ENCODE measurements around the gene MAPT.
"Not testable (repeated sequence)": the region's sequence is repeated elsewhere in the genome, so short reads cannot be mapped to it uniquely, and the experiment has no call there.

MAPT gene

DNA sequence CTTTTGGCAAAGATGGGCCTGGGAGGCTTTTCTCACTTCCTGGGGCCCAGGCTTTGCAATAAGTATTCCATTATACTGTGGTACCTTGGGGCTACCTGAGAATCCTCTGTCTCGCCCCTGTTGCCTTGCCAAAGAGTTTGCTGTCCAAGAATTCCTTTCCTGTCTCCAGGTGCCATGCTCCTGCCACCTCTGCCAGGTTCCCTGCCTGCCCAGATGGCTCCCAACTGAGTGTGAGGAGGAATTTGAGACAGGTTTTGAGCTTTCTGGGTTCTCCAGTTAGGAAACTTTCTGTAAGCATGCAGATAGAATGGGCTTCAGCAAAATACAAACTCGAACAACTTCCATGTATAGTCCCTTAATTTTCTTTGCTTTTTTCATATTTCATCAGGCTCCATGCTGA, 5.8 kb downstream of the MAPT start:
- Mint-ChIP-seq H3K9me3 (no peaks in the 10 kb centered on the region), H3K4me3 (no peak overlapping the region), H3K27ac (no peak overlapping the region), H3K27me3 (peaks cover 61% of the 10 kb centered on the region), H3K4me1 (ENCODE audit: low read depth) (peaks cover 8% of the 10 kb centered on the region), H3K36me3 (ENCODE audit: low read depth) (no peaks in the 10 kb centered on the region)
- intact Hi-C loops (cut with micrococcal nuclease): no loop called here

DNA sequence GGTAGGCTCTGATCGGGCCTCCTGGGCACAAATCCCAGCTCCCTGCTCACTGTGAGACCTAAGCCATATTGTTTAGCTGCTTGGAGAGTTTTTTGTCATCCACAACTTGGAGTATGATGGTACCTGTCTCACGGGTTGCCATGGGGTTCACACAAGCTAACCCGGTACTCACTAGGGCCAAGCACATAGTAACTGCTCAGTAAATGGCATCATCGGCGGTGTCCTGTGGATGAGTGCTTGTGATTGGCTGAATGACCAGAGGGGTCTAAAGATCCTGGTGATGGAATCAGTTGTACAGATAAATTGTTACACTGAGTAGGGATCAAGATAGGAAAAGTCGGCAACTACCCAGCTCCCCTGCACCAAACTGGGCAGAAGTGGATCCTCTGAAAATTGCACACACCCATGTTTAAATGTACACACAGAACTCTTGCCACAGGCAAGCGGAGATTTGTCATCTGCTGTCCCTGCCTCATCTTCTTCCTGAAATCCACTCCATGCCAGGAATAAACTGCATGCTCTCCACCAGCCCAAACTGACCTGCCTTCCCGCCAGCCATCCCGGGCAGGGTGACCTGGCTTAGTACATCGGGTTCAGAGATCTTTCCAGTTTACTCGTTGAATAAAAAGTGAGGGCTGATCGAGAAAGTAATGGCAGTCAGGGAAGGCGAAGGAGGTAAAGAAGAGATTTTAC, 6.5 kb downstream of the MAPT start:
- intact Hi-C loops (cut with micrococcal nuclease): no loop called here
- Mint-ChIP-seq H3K4me3 (no peak overlapping the region), H3K27ac (no peak overlapping the region), H3K36me3 (ENCODE audit: low read depth) (no peaks in the 10 kb centered on the region), H3K4me1 (ENCODE audit: low read depth) (peaks cover 3% of the 10 kb centered on the region), H3K9me3 (no peaks in the 10 kb centered on the region), H3K27me3 (peaks cover 58% of the 10 kb centered on the region)

DNA sequence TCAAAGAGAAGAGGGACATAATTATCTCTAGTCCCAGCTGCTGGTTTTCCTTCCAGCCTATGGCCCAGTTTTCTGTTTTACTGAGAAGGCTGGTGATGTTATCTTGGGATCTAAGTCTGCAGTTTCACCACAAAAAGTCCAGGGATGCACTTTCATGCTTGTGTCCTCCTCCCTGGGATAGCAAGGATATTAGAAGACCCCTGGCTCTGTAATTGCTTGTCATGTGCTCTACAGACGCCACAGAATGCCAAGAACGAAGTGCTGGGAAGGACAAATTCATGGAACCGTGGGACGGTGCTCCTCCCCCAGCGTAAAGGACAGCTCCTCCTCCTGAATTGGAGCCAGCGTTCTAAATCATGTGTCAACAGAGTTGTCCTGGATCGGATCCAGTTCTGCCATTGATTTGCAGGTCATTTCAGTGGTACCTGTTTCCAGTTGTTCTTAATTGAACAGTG, 8.6 kb downstream of the MAPT start:
- Mint-ChIP-seq H3K4me1 (ENCODE audit: low read depth) (no peaks in the 10 kb centered on the region), H3K27me3 (peaks cover 50% of the 10 kb centered on the region), H3K36me3 (ENCODE audit: low read depth) (no peaks in the 10 kb centered on the region), H3K9me3 (no peaks in the 10 kb centered on the region), H3K4me3 (no peak overlapping the region), H3K27ac (no peak overlapping the region)
- intact Hi-C loops (cut with micrococcal nuclease): no loop called here

DNA sequence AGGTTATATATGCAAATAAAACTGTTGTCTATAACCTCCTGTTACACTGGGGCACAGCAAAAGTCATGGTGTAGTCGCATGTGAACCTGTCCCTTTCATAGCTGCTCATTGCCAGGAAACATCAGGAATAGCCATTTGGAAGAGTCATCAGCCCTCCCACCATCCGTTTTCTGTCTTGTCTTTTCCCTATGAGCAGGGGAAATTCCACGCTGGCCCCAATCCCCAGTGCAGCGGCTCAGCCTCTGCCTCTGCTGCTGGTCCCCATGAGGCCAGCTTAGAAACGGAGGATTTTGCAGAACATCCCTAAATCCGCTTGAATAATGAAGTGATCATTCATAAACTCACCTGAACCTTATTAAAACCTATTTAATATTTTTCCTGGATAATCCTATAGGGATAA, 10.5 kb downstream of the MAPT start:
- Mint-ChIP-seq H3K4me1 (ENCODE audit: low read depth) (no peaks in the 10 kb centered on the region), H3K36me3 (ENCODE audit: low read depth) (no peaks in the 10 kb centered on the region), H3K9me3 (no peaks in the 10 kb centered on the region), H3K4me3 (no peak overlapping the region), H3K27me3 (peaks cover 38% of the 10 kb centered on the region), H3K27ac (no peak overlapping the region)
- intact Hi-C loops (cut with micrococcal nuclease): no loop called here

DNA sequence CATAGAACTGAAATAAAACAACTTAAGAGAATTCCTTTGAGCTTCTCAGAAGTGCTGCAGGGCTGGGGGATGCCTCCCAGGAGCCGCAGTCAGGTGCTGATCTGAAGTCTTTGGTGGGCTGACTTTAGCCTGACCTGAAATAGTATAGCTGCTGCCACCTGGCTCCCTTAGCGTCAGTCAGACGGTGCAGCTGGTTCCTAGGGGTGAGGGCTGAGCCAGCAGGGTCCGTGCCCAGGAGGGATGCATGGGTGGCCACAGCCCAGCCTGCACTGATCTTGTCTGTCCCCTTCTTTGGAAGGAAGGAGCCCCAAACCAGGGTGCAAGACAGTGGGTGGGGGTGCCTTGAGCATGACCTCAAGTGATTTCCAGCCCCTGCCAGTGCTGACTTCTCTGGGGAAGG, 11.5 kb downstream of the MAPT start:
- Mint-ChIP-seq H3K4me1 (ENCODE audit: low read depth) (no peaks in the 10 kb centered on the region), H3K27ac (no peak overlapping the region), H3K27me3 (peaks cover 33% of the 10 kb centered on the region), H3K4me3 (no peak overlapping the region), H3K36me3 (ENCODE audit: low read depth) (no peaks in the 10 kb centered on the region), H3K9me3 (no peaks in the 10 kb centered on the region)
- intact Hi-C loops (cut with micrococcal nuclease): no loop called here

DNA sequence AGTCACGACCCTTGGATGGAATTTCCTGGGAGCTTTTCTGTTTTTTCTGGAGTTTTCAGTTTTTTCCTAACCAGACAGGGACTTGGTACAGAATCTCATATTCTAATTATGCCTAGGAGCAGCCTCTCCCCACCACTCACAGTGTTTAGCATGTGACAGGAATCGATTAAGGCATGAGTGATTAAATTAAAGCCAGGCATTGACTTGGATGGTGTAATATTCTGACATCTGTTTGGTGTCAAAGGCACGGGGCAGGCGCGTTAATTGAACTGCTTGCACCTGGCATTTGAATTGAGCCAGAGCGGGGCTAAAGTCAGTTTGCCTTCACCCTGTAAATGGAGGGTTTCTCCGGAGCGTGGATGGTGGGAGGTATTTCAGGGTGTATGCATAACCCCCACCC, 11.9 kb downstream of the MAPT start:
- no peak overlapping the region for H3K27ac Mint-ChIP-seq
- peaks cover 33% of the 10 kb centered on the region for H3K27me3 Mint-ChIP-seq

DNA sequence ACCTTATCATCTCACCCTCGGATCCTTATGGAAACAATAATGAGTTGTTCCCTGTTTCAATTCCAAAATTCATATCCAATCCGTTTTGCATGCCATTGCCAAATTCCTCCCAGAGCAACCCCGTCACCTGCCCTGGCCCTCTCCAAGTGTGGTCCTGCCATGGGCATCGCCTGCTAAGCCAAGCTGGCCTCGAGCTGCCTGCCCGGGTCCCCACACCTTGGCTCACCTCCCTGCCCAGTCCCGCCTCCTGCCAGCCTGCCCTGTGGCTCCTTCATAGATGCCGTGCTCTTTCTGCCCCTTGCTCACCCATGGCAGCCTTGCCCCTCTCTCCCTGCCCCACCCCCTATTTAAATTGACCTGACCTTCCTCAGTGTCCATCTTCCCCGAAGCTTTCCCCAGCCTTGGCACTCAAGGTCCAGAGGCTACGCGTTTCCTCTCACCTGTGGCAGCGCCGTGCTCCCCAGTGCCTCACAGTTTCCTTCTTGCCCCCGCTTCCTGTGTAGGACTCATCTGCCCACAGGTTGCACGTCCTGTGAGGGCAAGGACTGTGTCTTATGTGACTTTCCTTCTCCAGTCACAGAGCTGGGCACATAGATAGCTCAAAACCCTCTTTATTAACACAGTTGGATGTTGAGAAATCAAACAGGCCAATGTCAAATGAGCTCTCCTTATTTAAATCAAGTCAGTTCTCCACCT, 12.7 kb downstream of the MAPT start:
- Mint-ChIP-seq H3K36me3 (ENCODE audit: low read depth) (no peaks in the 10 kb centered on the region), H3K27ac (no peak overlapping the region), H3K27me3 (peaks cover 33% of the 10 kb centered on the region), H3K4me3 (no peak overlapping the region), H3K9me3 (peaks cover 3% of the 10 kb centered on the region), H3K4me1 (ENCODE audit: low read depth) (no peaks in the 10 kb centered on the region)
- intact Hi-C loops (cut with micrococcal nuclease): no loop called here

More for the DNA sequence above, 11.9 kb downstream of the MAPT start:
- intact Hi-C loops (cut with micrococcal nuclease): no loop called here
- no peaks in the 10 kb centered on the region for H3K4me1 Mint-ChIP-seq (ENCODE audit: low read depth)
- H3K4me3 Mint-ChIP-seq: no peak overlapping the region
- H3K9me3 Mint-ChIP-seq: no peaks in the 10 kb centered on the region
- no peaks in the 10 kb centered on the region for H3K36me3 Mint-ChIP-seq (ENCODE audit: low read depth)

DNA sequence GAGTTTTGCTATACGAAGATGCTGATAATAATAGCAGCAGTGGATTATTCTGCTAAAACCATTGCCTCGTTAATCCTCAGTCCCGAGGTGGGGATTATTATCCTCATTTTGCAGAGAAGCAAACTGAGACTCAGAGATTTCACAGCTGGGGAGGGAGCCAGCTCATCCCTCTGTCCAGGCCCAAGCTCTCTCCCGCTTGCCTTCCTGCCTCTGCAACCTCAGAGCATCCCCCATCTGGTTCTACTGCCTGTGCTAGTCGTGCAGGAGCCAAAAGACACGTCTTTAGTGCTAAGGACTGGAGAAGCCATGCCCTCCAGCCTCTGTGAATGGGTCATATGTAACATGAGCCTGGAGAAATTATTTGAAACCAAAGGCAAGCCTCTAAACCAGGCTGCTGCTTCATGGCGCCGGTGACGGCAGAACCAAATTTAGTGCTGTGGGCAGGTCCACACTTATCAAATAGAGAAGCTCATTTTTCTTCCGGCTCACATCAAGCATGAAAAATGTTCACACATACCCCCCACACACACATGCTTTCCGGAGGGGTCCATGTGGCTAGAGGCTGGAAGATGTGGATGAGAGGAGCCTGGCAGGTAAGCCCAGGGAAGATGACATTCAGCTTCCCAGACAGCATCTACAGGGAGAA, 13.5 kb downstream of the MAPT start:
- intact Hi-C loops (cut with micrococcal nuclease): no loop called here
- Mint-ChIP-seq H3K4me3 (no peak overlapping the region), H3K36me3 (ENCODE audit: low read depth) (no peaks in the 10 kb centered on the region), H3K9me3 (peaks cover 9% of the 10 kb centered on the region), H3K27ac (no peak overlapping the region), H3K27me3 (peaks cover 36% of the 10 kb centered on the region), H3K4me1 (ENCODE audit: low read depth) (no peaks in the 10 kb centered on the region)

DNA sequence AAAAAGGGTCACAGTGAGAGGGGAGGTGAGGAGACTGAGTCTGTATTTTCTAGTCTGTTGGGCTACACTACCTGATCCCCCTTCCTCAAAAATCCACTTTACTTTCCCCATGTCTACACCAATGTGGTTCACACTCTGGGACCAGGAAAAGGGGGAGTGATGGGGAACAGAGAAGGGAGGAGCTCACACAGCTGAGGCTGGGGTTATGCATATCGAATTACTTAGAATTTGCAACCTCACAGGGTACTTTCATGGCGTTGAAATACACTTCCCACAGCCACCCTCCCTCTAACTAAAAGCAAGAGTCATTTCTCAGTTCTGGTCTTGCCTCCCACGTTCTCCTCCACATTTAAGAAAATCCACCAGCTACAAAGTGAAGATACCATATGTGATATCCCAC, 14.1 kb downstream of the MAPT start:
- intact Hi-C loops (cut with micrococcal nuclease): no loop called here
- no peak overlapping the region for H3K27ac Mint-ChIP-seq
- H3K4me3 Mint-ChIP-seq: no peak overlapping the region
- H3K27me3 Mint-ChIP-seq: peaks cover 41% of the 10 kb centered on the region
- H3K36me3 Mint-ChIP-seq (ENCODE audit: low read depth): no peaks in the 10 kb centered on the region
- peaks cover 9% of the 10 kb centered on the region for H3K9me3 Mint-ChIP-seq
- H3K4me1 Mint-ChIP-seq (ENCODE audit: low read depth): no peaks in the 10 kb centered on the region

DNA sequence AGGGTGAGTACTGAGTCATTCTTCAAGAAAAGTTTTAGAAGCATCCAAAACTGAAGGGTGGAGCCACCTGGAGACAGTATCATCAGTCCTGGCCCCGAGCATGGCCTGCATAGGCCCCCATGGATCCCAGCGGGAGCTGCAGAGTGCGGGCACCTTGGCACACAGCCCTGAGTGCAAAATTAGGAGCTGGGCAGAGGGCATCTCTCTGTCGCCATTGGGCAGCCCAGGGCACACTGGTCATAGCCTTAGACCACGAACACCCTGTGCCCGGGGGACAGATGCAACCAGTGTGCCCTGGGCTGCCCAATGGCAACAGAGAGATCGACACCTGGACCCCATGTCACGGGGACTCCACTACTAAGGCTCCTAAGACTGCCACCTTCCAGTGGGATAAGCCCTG, 14.6 kb downstream of the MAPT start:
- H3K4me1 Mint-ChIP-seq (ENCODE audit: low read depth): no peaks in the 10 kb centered on the region
- H3K27me3 Mint-ChIP-seq: peaks cover 41% of the 10 kb centered on the region
- H3K27ac Mint-ChIP-seq: no peak overlapping the region
- peaks cover 9% of the 10 kb centered on the region for H3K9me3 Mint-ChIP-seq
- intact Hi-C loops (cut with micrococcal nuclease): no loop called here
- H3K4me3 Mint-ChIP-seq: no peak overlapping the region
- no peaks in the 10 kb centered on the region for H3K36me3 Mint-ChIP-seq (ENCODE audit: low read depth)

DNA sequence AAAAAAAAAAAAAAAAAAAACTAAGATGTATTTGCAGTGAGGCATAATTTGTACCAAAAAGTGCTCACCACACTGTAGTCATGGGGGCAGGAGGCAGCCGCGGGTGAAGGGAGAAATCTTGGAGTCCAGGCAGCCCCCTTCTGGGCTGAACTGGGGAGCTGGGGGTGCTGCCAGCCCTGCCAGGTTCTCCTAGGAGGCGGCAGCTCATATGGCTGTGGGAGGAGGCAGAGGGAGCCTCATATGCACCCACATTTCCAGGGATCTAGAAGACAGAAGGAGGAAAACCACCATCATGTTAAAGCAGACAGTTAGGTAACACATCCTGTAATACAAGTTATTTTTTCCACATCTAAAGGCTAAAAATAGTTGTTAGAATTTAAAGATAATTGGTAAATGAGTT, 16.3 kb downstream of the MAPT start:
- Mint-ChIP-seq H3K4me1 (ENCODE audit: low read depth) (no peaks in the 10 kb centered on the region), H3K27ac (no peak overlapping the region)
- intact Hi-C loops (cut with micrococcal nuclease): no loop called here

DNA sequence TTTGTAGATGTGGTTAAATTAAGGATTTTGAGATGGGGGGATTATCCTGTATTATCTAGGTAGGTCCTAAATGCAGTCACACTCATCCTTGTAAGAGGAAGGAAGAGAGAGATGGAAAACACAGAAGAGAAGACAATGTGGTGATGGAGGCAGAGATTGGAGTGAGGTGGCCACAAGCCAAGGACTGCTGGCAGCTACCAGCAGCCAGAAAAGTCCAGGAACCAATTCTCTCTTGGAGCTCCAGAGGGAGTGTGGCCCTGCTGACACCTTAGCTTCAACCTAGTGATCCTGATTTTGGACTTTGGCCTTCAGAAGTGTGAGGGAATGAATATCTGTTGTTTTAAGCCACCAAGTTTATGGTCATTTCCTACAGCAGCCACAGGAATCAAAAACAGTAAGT, 18.0 kb downstream of the MAPT start:
- Mint-ChIP-seq H3K36me3 (ENCODE audit: low read depth) (no peaks in the 10 kb centered on the region), H3K27ac (no peak overlapping the region), H3K9me3 (peaks cover 9% of the 10 kb centered on the region), H3K27me3 (peaks cover 29% of the 10 kb centered on the region), H3K4me1 (ENCODE audit: low read depth) (no peaks in the 10 kb centered on the region), H3K4me3 (no peak overlapping the region)
- intact Hi-C loops (cut with micrococcal nuclease): no loop called here

More for the DNA sequence above, 16.3 kb downstream of the MAPT start:
- Mint-ChIP-seq H3K36me3 (ENCODE audit: low read depth) (no peaks in the 10 kb centered on the region), H3K27me3 (peaks cover 40% of the 10 kb centered on the region), H3K4me3 (no peak overlapping the region), H3K9me3 (peaks cover 9% of the 10 kb centered on the region)

DNA sequence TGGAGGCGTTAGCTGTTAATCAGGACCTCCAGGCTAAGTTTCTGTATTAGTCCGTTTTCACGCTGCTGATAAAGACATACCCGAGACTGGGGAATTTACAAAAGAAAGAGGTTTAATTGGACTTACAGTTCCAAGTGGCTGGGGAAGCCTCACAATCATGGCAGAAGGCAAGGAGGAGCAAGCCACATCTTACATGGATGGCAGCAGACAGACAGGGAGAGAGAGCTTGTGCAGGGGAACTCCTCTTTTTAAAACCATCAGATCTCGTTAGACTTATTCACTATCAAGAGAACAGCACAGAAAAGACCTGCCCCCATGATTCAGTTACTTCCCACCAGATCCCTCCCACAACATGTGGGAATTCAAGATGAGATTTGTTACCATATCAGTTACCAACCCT, 18.7 kb downstream of the MAPT start:
- H3K36me3 Mint-ChIP-seq (ENCODE audit: low read depth); H3K27ac Mint-ChIP-seq; H3K4me3 Mint-ChIP-seq; H3K4me1 Mint-ChIP-seq (ENCODE audit: low read depth); intact Hi-C loops (cut with micrococcal nuclease); H3K9me3 Mint-ChIP-seq: not testable (repeated sequence)
- peaks cover 29% of the 10 kb centered on the region for H3K27me3 Mint-ChIP-seq

DNA sequence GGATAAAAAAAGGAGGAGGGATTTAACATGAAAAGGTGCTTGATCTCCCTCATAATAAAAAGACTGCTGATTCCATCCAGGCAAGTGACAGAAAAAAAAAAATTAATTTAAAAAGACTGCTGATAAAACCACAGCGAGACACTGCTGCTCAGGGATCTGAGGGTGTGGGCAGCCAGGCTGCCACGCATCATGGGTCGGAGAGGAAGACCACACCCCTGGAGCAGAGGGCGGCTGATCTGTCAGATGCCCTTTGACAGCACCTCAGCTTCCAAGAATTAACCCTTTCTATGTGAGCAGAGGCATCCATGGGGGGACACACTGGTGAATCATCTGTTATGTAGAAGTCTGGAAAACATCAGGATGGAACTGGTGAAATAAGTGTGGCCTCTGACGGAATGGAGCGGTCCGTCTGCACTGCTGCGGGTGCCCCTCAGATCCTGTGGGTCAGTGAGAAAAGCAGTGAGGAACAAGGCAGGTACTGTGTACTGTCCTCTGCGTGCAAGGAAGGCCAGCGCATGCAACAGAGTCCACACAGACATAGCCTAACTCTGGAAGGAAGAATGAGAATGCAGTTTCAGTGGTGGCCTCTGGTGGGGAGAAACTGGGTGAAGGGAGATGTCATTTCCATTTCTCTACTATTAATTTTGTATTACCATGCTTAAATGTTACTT, 19.8 kb downstream of the MAPT start:
- no peak overlapping the region for H3K4me3 Mint-ChIP-seq
- intact Hi-C loops (cut with micrococcal nuclease): no loop called here
- no peaks in the 10 kb centered on the region for H3K36me3 Mint-ChIP-seq (ENCODE audit: low read depth)
- peaks cover 27% of the 10 kb centered on the region for H3K27me3 Mint-ChIP-seq
- H3K4me1 Mint-ChIP-seq (ENCODE audit: low read depth): no peaks in the 10 kb centered on the region
- H3K27ac Mint-ChIP-seq: no peak overlapping the region
- peaks cover 9% of the 10 kb centered on the region for H3K9me3 Mint-ChIP-seq

Measured in dendritic cell treated with granulocyte-macrophage colony-stimulating factor and Interleukin-4, amounts not matched to agents 40 ng/mL and 50 ng/mL, for 4 days (primary cell).